ENCODE data around the gene CHCHD6.

GRCh38 chr3:126706631-126707030 lies 2.6 kb downstream of the CHCHD6 start:
- TF ChIP-seq EZH2 (IDR thresholded peaks at IDR 0.05; ENCODE audit: insufficient read depth, poor library complexity, severe bottlenecking), result no peak
- TF ChIP-seq EZH2phosphoT487 (IDR thresholded peaks at IDR 0.05; ENCODE audit: insufficient read depth, low read depth), result no peak
